Esophagus muscularis mucosa (tissue), 4 donors: Measurements from ENCODE around the gene SEL1L. TPM values are rescaled to one million over a fixed set of nuclear protein-coding genes. Genes with fewer than 3 reads are reported as not detected.

Experiments used
- DNase-seq: peaks from one replicate; pipeline ENCODE4 v3.0.0-alpha.2; 2017; ENCODE audit errors: extremely low spot score
- H3K27ac ChIP-seq, 4 donors: fragments of 200-600 bp; sonication (generic); replicated peaks in 1 of 4; 1 replicate in 3 of 4; 2 replicates in 1 of 4; pipeline ENCODE4 v1.5.1; 2016 to 2019; ENCODE audit warnings: mild to moderate bottlenecking in 1 of 4
- H3K27me3 ChIP-seq, 4 donors: fragments of 200-600 bp; sonication (generic); one replicate each; pipeline versions ENCODE4 v1.5.1 to v1.6.0; 2016 to 2019
- H3K36me3 ChIP-seq, 4 donors: fragments of 200-600 bp; sonication (generic); one replicate each; pipeline ENCODE4 v1.5.1; 2016 to 2019
- H3K4me1 ChIP-seq, 4 donors: fragments of 200-600 bp; sonication (generic); one replicate each; pipeline ENCODE4 v1.5.1; 2016 to 2019
- H3K4me3 ChIP-seq, 4 donors: fragments of 200-600 bp; sonication (generic); 1 replicate in 2 of 4; 2 replicates in 2 of 4; pipeline ENCODE4 v1.5.1; 2016 to 2019; ENCODE audit warnings: mild to moderate bottlenecking in 4 of 4, moderate library complexity in 1 of 4
- H3K9me3 ChIP-seq, 4 donors: fragments of 200-600 bp; sonication (generic); 1 replicate in 3 of 4; 2 replicates in 1 of 4; pipeline ENCODE4 v1.5.1; 2016 to 2019
- EP300 ChIP-seq: sonication (generic); formaldehyde crosslinking; IDR thresholded peaks from one replicate; pipeline ENCODE4 v1.6.1; 2017; ENCODE audit warnings: antibody characterized with exemption
- POLR2A ChIP-seq: fragments of 450-650 bp; IDR thresholded peaks from one replicate; pipeline ENCODE4 v1.6.1; 2017; ENCODE audit warnings: antibody characterized with exemption, moderate library complexity, mild to moderate bottlenecking, low read depth
- POLR2AphosphoS5 ChIP-seq, 2 donors: sonication (generic); formaldehyde crosslinking; IDR thresholded peaks; one replicate each; pipeline ENCODE4 v1.6.1; 2017; ENCODE audit warnings: antibody characterized with exemption in 2 of 2
- WGBS: methylation state at CpG from one replicate; pipeline ENCODE4 v1.1.5; 2018; 5-methylcytosine and 5-hydroxymethylcytosine counted together
- intact Hi-C: fragments of 100-400 bp; cut with DNase I; formaldehyde crosslinking; loops from one replicate; pipeline ENCODE4 v1.15.1; 2023
- total RNA-seq, 4 donors: library from RNA; depleted of rRNA; stranded (reverse); fragments of >200 nt; gene quantifications; one replicate each; pipeline versions ENCODE4 v1.1.0 to v1.2.1, GENCODE V29; 2016
- TF ChIP-seq, protein P1 (sequence below), 3 experiments: fragments of 200-600 bp in 2 of 3; fragments of 450-650 bp in 1 of 3; sonication (generic) in 2 of 3; IDR thresholded peaks; one replicate each; pipeline ENCODE4 v1.5.1; 2017 to 2019; ENCODE audit warnings: antibody characterized with exemption in 3 of 3, mild to moderate bottlenecking in 2 of 3, moderate library complexity in 1 of 3

The SEL1L gene
- total RNA-seq, 4 donors from 2014 or later, result 54.2 to 64.2 (median 55.6) TPM

DNA sequence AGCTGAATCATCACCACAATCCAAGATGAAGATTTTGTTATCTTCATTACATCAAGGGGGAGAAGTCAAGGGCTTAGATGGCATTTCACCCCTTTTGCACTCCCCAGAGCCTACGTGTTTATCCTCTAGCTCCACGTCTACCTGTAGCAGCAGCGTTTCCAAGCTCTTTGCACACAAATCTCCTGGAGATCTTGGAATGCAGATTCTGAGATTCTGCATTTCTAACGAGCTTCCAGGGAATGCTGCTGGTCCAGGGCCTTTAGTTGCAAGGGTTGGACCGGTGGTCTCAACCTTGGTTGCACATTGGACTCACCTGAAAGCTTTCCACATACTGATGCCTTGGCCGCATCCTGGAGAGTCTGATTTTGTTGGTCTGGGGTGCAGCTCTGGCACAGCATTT is 84.1 kb downstream of the SEL1L start:
- Histone ChIP-seq H3K36me3 (no peaks in the 10 kb centered on the region), H3K9me3 (no peaks in the 10 kb centered on the region), H3K4me3 (no peak overlapping the region), H3K4me1 (peaks cover 12 to 26% (median 17%) of the 10 kb centered on the region in 4 donors), H3K27me3 (peaks cover 0 to 49% (median 3%) of the 10 kb centered on the region in 4 donors), H3K27ac (peak overlapping the region; percentile 15 to 56 (median 36))
- intact Hi-C loops, result no loop called here
- TF ChIP-seq POLR2A (no peak), POLR2AphosphoS5 (IDR thresholded peaks at IDR 0.05) (no peak), EP300 (no peak)
- TF ChIP-seq, protein P1, sequence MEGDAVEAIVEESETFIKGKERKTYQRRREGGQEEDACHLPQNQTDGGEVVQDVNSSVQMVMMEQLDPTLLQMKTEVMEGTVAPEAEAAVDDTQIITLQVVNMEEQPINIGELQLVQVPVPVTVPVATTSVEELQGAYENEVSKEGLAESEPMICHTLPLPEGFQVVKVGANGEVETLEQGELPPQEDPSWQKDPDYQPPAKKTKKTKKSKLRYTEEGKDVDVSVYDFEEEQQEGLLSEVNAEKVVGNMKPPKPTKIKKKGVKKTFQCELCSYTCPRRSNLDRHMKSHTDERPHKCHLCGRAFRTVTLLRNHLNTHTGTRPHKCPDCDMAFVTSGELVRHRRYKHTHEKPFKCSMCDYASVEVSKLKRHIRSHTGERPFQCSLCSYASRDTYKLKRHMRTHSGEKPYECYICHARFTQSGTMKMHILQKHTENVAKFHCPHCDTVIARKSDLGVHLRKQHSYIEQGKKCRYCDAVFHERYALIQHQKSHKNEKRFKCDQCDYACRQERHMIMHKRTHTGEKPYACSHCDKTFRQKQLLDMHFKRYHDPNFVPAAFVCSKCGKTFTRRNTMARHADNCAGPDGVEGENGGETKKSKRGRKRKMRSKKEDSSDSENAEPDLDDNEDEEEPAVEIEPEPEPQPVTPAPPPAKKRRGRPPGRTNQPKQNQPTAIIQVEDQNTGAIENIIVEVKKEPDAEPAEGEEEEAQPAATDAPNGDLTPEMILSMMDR (IDR thresholded peaks at IDR 0.05), result no peak
- 65% methylated on average over 4 of the region's 6 CpGs for WGBS
- no peak for DNase-seq

DNA sequence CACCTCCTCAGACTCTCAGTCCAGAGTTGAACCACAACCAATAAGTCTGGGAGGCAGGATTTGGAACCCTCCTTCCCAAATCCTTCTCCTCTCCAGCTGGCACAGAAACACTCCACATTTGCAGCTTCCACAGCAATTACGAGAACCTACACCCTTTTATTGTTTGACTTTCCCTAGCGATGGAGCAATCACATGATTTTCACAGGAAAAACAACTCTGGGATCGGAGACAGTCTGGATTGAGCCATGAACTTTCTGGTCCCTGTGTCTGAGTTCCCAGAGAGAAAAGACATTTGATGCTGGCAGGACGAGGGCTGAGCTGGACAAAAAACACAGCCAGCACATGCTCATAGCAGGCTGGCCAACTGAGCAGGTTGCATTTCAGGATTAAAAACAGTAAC is 84.5 kb downstream of the SEL1L start:
- Histone ChIP-seq H3K9me3 (no peaks in the 10 kb centered on the region), H3K4me3 (no peak overlapping the region), H3K27ac (peak overlapping the region in 2 of 4 donors; percentile 25 to 41), H3K4me1 (peaks cover 12 to 26% (median 17%) of the 10 kb centered on the region in 4 donors), H3K36me3 (no peaks in the 10 kb centered on the region), H3K27me3 (peaks cover 0 to 49% (median 3%) of the 10 kb centered on the region in 4 donors)
- intact Hi-C loops, result no loop called here
- no peak for DNase-seq
- TF ChIP-seq, protein P1 (IDR thresholded peaks at IDR 0.05), result no peak
- TF ChIP-seq EP300 (no peak), POLR2AphosphoS5 (IDR thresholded peaks at IDR 0.05) (peak in 1 of 2 donors; percentile 41)
- 23% methylated on average over 4 of the region's 4 CpGs for WGBS

DNA sequence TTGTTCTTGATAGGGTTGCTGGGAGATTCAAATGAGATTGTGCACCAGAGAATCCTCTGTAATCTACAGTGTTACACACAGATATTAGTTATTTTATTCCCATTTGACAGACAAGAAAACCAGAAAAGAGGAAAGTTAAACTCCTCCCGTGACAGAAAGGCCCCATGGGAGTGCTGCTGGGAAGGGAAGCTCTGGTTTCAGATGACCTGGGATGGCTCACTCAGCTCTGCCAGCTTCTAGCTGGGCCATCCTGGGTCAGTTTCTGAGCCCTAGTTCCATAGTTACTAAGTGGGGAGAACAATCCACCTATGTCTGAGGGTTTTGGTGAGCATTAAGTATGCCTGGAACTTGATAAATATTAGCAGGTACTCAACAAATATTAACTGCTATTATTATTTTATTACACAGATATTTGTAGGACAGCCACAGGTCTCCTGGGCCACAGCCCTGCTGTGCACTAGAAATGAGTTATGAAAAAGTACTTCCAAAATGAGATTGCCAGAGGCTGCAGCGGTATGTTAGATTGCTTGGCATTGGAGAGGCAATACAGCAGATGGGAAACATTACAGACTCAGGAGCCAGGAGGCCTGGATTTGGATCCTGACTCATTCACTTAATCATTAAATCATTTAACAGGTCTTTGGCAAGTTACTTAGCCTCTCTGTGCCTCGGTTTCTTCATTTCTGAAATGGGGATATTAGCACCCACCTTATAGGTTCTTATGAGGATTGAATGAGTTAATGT is 86.5 kb downstream of the SEL1L start:
- intact Hi-C loops, result no loop called here

DNA sequence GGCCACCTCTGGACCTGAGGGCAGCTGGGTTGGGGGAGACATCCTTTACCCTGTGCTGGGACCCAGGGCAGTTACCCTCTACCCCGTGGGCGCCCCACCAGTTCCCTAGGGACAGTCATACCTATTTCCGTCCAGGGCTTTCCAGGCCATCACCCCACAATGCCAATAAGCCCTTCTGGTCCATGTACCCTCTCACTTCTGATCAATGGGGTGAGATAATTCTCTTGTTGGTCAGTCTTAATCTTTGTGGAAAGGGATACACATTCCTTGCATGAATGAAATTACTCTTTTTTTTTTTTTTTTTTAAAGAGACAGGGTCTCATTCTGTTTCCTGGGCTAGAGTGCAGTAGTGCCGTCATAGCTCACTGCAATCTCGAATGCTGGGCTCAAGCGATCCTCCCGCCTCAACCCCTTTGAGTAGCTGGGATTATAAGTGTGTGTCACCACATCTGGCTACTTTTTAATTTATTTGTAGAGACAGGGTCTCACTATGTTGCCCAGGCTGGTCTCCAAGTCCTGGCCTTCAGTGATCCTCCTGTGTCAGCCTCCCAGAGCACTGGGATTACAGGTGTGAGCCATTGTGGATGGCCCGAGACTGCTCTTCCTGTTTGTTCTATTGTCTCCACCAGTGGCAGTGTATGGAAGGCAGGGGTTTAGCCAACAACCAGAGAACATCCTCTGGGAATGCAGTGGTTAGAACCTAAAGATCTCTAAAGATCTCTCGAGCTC is 87.2 kb downstream of the SEL1L start:
- H3K27ac ChIP-seq, result no peak overlapping the region
- H3K9me3 ChIP-seq, result no peaks in the 10 kb centered on the region
- DNase-seq, result no peak
- H3K4me3 ChIP-seq, result no peak overlapping the region
- peaks cover 10 to 20% (median 16%) of the 10 kb centered on the region in 4 donors for H3K4me1 ChIP-seq
- no peaks in the 10 kb centered on the region for H3K36me3 ChIP-seq
- TF ChIP-seq POLR2A (no peak), POLR2AphosphoS5 (IDR thresholded peaks at IDR 0.05) (no peak), EP300 (no peak)
- TF ChIP-seq, protein P1 (IDR thresholded peaks at IDR 0.05), result no peak
- 81% methylated on average over 9 of the region's 9 CpGs for WGBS
- intact Hi-C loops, result no loop called here
- peaks cover 0 to 61% (median 3%) of the 10 kb centered on the region in 4 donors for H3K27me3 ChIP-seq

More for the DNA sequence above, 86.5 kb downstream of the SEL1L start:
- TF ChIP-seq POLR2AphosphoS5 (IDR thresholded peaks at IDR 0.05) (no peak), POLR2A (no peak), EP300 (no peak)
- TF ChIP-seq, protein P1 (IDR thresholded peaks at IDR 0.05), result no peak
- DNase-seq, result no peak
- Histone ChIP-seq H3K9me3 (no peaks in the 10 kb centered on the region), H3K4me1 (peaks cover 10 to 20% (median 16%) of the 10 kb centered on the region in 4 donors), H3K27me3 (peaks cover 0 to 59% (median 3%) of the 10 kb centered on the region in 4 donors), H3K27ac (no peak overlapping the region), H3K4me3 (no peak overlapping the region), H3K36me3 (no peaks in the 10 kb centered on the region)
- WGBS, result 69% methylated on average over 3 of the region's 3 CpGs
